Measurements from ENCODE around the gene TRNAU1AP.

GRCh38 chr1:28566931-28567330, 14.0 kb downstream of the TRNAU1AP start:
- TF ChIP-seq, protein P1, sequence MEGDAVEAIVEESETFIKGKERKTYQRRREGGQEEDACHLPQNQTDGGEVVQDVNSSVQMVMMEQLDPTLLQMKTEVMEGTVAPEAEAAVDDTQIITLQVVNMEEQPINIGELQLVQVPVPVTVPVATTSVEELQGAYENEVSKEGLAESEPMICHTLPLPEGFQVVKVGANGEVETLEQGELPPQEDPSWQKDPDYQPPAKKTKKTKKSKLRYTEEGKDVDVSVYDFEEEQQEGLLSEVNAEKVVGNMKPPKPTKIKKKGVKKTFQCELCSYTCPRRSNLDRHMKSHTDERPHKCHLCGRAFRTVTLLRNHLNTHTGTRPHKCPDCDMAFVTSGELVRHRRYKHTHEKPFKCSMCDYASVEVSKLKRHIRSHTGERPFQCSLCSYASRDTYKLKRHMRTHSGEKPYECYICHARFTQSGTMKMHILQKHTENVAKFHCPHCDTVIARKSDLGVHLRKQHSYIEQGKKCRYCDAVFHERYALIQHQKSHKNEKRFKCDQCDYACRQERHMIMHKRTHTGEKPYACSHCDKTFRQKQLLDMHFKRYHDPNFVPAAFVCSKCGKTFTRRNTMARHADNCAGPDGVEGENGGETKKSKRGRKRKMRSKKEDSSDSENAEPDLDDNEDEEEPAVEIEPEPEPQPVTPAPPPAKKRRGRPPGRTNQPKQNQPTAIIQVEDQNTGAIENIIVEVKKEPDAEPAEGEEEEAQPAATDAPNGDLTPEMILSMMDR (IDR thresholded peaks at IDR 0.05), result no peak
- TF ChIP-seq POLR2A (IDR thresholded peaks at IDR 0.05), result no peak
